HTR-8/SVneo (cell line): Measurements from ENCODE around the gene MBD5.
"Not testable (repeated sequence)": the region's sequence is repeated elsewhere in the genome, so short reads cannot be mapped to it uniquely, and the experiment has no call there.

ENCODE experiments used
- DNase-seq: peaks from one replicate; pipeline ENCODE4 v3.0.0; 2011; ENCODE audit warnings: low spot score, mixed read lengths; ENCODE audit not compliant: insufficient read length
- FAIRE-seq: peaks from 2 replicates; lab custom pipeline; 2011; peaks lifted over from hg19 to GRCh38; lab: Jason Lieb, UNC

MBD5 gene

GRCh38 chr2:148531235-148531634 lies 510.3 kb downstream of the MBD5 start:
- DNase-seq, result no peak
- peak; percentile 87 for FAIRE-seq

GRCh38 chr2:148531669-148532428 lies 511.0 kb downstream of the MBD5 start:
- no peak for FAIRE-seq

GRCh38 chr2:148533004-148533403 lies 512.1 kb downstream of the MBD5 start:
- FAIRE-seq (no peak), DNase-seq (no peak)

More at GRCh38 chr2:148531669-148532428, 511.0 kb downstream of the MBD5 start:
- no peak for DNase-seq

- DNase-seq (no peak), FAIRE-seq (no peak)
These were observed 512.8 kb downstream of the MBD5 start for GRCh38 chr2:148533685-148534084.

GRCh38 chr2:148534416-148535204 lies 513.7 kb downstream of the MBD5 start:
- DNase-seq (no peak), FAIRE-seq (no peak)

GRCh38 chr2:148538375-148538774 lies 517.5 kb downstream of the MBD5 start:
- FAIRE-seq (no peak), DNase-seq (no peak)

GRCh38 chr2:148540022-148540421 lies 519.1 kb downstream of the MBD5 start:
- DNase-seq, result no peak
- no peak for FAIRE-seq

- DNase-seq (no peak), FAIRE-seq (no peak)
These were observed 520.9 kb downstream of the MBD5 start for GRCh38 chr2:148541792-148542191.

- no peak for FAIRE-seq
- DNase-seq, result no peak
These were observed 521.7 kb downstream of the MBD5 start for GRCh38 chr2:148542614-148543013.

- not testable (repeated sequence) for FAIRE-seq, DNase-seq
These were observed 522.2 kb downstream of the MBD5 start for GRCh38 chr2:148543088-148543540.

GRCh38 chr2:148545390-148546256 lies 524.7 kb downstream of the MBD5 start:
- FAIRE-seq (no peak), DNase-seq (no peak)

- no peak for DNase-seq
- no peak for FAIRE-seq
These were observed 525.4 kb downstream of the MBD5 start for GRCh38 chr2:148546270-148546669.

GRCh38 chr2:148548716-148549400 lies 528.0 kb downstream of the MBD5 start:
- DNase-seq (no peak), FAIRE-seq (no peak)

- DNase-seq (no peak), FAIRE-seq (no peak)
These were observed 531.9 kb downstream of the MBD5 start for GRCh38 chr2:148552675-148553331.

GRCh38 chr2:148553332-148553887 lies 532.5 kb downstream of the MBD5 start:
- DNase-seq (no peak), FAIRE-seq (no peak)

- FAIRE-seq (no peak), DNase-seq (peak; percentile 25)
These were observed 533.8 kb downstream of the MBD5 start for GRCh38 chr2:148554459-148555247.

- FAIRE-seq (no peak), DNase-seq (no peak)
These were observed 534.9 kb downstream of the MBD5 start for GRCh38 chr2:148555622-148556294.
